ENCODE measurements around the gene MMEL1. TPM values are rescaled to one million over a fixed set of nuclear protein-coding genes. Genes with fewer than 3 reads are reported as not detected.

MMEL1 gene
- total and polyA plus RNA-seq, 11 donors, result 0.30 to 2.6 (median 0.97) TPM; not detected in 5

DNA sequence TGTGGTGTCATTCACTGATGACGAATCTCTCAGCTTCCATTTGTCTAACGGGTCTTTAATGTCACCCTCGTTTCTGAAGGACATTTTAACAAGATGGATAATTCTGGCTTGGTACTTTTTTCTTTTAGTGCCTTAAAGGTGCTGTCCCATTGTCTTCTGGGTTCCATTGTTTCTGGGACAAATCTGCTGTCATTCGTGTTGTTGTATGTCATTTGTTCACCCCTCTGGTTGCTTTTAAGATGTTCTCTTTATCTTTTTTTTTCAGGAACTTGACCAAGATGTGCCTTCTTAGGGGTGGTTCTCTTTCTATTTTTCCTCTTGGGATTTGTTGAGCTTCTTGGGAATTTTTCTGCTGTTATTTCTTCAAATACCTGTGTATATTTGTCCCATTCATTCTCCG is 14.0 kb upstream of the MMEL1 start:
- TF ChIP-seq, protein P1, sequence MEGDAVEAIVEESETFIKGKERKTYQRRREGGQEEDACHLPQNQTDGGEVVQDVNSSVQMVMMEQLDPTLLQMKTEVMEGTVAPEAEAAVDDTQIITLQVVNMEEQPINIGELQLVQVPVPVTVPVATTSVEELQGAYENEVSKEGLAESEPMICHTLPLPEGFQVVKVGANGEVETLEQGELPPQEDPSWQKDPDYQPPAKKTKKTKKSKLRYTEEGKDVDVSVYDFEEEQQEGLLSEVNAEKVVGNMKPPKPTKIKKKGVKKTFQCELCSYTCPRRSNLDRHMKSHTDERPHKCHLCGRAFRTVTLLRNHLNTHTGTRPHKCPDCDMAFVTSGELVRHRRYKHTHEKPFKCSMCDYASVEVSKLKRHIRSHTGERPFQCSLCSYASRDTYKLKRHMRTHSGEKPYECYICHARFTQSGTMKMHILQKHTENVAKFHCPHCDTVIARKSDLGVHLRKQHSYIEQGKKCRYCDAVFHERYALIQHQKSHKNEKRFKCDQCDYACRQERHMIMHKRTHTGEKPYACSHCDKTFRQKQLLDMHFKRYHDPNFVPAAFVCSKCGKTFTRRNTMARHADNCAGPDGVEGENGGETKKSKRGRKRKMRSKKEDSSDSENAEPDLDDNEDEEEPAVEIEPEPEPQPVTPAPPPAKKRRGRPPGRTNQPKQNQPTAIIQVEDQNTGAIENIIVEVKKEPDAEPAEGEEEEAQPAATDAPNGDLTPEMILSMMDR (IDR thresholded peaks at IDR 0.05), result no peak
- TF ChIP-seq POLR2A (IDR thresholded peaks at IDR 0.05), result no peak
- 73 to 79% (median 74%) methylated on average over 5 of the region's 5 CpGs for WGBS, 4 donors
- Histone ChIP-seq H3K27me3 (no peaks in the 10 kb centered on the region), H3K36me3 (no peaks in the 10 kb centered on the region), H3K4me3 (no peak overlapping the region), H3K27ac (no peak overlapping the region), H3K4me1 (peaks cover 0 to 17% (median 11%) of the 10 kb centered on the region in 12 donors), H3K9me3 (peaks cover 0 to 33% (median 15%) of the 10 kb centered on the region in 12 donors)
- intact Hi-C loops (cut with DNase I), result loop anchor here in 6 of 10 donors (10.0 kb wide), 3 partner anchors 62 to 232 kb away; partner anchors contain the start of genes PEX10 (in 4 of the 6) and PRXL2B (in 2 of the 6)
- DNase-seq, result no peak
- no peak for ATAC-seq

DNA sequence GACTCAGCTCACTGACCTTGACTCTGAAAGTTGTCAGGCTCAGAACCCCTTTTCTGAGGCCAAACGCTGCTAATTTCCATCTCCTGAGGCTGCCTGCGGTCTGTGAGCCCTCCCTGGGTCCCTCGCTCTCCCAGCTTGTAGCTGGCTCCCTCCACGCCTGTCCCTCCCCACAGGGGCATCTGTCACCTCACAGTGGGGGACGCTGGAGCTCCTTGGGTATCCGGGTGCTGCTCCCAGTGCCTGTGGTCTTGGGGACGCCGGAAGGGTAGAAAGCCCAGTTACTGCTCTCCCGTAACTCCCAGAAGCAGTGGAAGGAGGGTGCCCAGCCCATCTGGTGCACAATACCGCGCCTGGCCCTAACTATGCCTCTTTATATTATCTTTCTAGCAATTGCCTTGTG is 13.0 kb upstream of the MMEL1 start:
- peaks cover 0 to 33% (median 15%) of the 10 kb centered on the region in 12 donors for H3K9me3 ChIP-seq
- H3K27me3 ChIP-seq, result no peaks in the 10 kb centered on the region
- ATAC-seq (no peak), DNase-seq (peak in 2 of 5 donors; percentile 4 to 31)
- no peak overlapping the region for H3K27ac ChIP-seq
- intact Hi-C loops (cut with DNase I), result loop anchor here in 6 of 10 donors (10.0 kb wide), 3 partner anchors 61 to 231 kb away; partner anchors contain the start of genes PEX10 (in 4 of the 6) and PRXL2B (in 2 of the 6)
- 78 to 84% (median 83%) methylated on average over 11 of the region's 11 CpGs for WGBS, 4 donors
- no peaks in the 10 kb centered on the region for H3K36me3 ChIP-seq
- no peak overlapping the region for H3K4me3 ChIP-seq
- H3K4me1 ChIP-seq, result peaks cover 0 to 21% (median 14%) of the 10 kb centered on the region in 12 donors
- no peak for TF ChIP-seq POLR2A (IDR thresholded peaks at IDR 0.05)
- TF ChIP-seq, protein P1 (IDR thresholded peaks at IDR 0.05), result no peak

DNA sequence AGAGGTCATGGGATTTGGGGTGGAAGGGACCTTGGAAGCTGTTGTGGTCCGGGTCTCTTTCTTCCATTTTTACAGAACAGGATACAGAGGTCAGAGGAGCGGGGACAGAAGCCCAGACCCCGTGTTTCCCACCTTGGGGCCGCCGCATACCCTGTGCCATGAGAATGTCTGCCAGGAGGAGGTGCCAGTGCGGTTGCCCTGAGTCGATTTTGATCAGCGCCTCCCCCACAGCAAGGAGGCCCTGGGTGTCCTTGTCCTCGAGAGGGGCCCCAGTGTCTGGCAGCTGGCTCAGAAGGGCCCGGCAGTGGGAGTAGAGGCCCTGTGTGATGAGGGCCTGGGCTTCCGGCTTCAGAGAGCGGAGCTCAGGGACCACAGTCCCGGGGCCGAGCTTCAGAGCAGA is 12.3 kb upstream of the MMEL1 start:
- intact Hi-C loops (cut with DNase I), result loop anchor here in 6 of 10 donors (10.0 kb wide), 3 partner anchors 60 to 230 kb away; partner anchors contain the start of genes PEX10 (in 4 of the 6) and PRXL2B (in 2 of the 6)
- peaks cover 0 to 26% (median 14%) of the 10 kb centered on the region in 12 donors for H3K4me1 ChIP-seq
- H3K9me3 ChIP-seq, result peaks cover 0 to 33% (median 15%) of the 10 kb centered on the region in 12 donors
- H3K27me3 ChIP-seq, result no peaks in the 10 kb centered on the region
- ATAC-seq, result no peak
- WGBS, 4 donors, result 78 to 87% (median 81%) methylated on average over 6 to 14 of the region's 14 CpGs
- no peaks in the 10 kb centered on the region for H3K36me3 ChIP-seq
- TF ChIP-seq, protein P1 (IDR thresholded peaks at IDR 0.05), result no peak
- TF ChIP-seq POLR2A (IDR thresholded peaks at IDR 0.05), result no peak
- DNase-seq, result peak in 2 of 5 donors; percentile 11 to 47
- no peak overlapping the region for H3K4me3 ChIP-seq
- no peak overlapping the region for H3K27ac ChIP-seq

DNA sequence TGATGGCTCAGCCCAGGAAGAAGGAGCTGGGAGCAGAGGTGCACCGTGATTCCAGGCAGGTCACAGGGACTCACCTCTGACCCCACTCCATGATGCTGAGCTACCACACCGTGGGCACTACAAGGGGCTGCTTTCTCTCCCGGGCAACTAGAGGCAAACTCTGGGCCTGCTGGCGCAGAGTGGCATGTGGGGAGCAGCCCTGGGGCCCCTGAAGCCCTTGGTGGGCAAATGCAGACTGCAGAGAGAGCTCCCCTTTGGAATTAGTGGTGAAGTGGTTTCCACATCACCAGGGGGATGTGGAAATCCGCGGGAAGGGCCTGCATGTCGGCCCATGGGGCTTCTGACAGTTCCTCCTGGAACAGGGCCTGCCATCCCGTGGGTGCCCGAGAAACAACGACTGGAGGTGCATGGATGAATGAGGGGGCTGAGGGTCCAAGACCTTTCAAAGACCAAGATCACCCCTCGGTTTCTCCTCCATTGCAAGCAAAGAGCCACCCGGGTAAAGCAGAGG is 11.8 kb upstream of the MMEL1 start:
- intact Hi-C loops (cut with DNase I), result loop anchor here in 7 of 10 donors (5.0 to 10.0 kb wide), 5 partner anchors 57 to 230 kb away; partner anchors contain the start of genes PEX10 (in 4 of the 7) and PRXL2B (in 4 of the 7)
- Histone ChIP-seq H3K36me3 (no peaks in the 10 kb centered on the region), H3K27ac (no peak overlapping the region), H3K27me3 (no peaks in the 10 kb centered on the region), H3K9me3 (peaks cover 0 to 33% (median 15%) of the 10 kb centered on the region in 12 donors), H3K4me3 (no peak overlapping the region), H3K4me1 (peaks cover 0 to 31% (median 14%) of the 10 kb centered on the region in 12 donors)
- 86 to 92% (median 87%) methylated on average over 9 to 12 of the region's 12 CpGs for WGBS, 4 donors
- ATAC-seq (no peak), DNase-seq (peak in 1 of 5 donors; percentile 14)
- no peak for TF ChIP-seq POLR2A (IDR thresholded peaks at IDR 0.05)
- TF ChIP-seq, protein P1 (IDR thresholded peaks at IDR 0.05), result no peak

Data from heart left ventricle (tissue), 16 donors.